AG04450 (cell line): Measurements from ENCODE around the gene NXPH1. TPM values are rescaled to one million over a fixed set of nuclear protein-coding genes. Genes with fewer than 3 reads are reported as not detected.

Experiments
- CTCF ChIA-PET: fragments of 300-600, 350-600 bp; formaldehyde crosslinking; extraction: SDS; loops from one replicate; lab custom pipeline; 2022; ENCODE audit warnings: antibody characterized with exemption, inconsistent platforms; lab: Charles Lee
- POLR2A ChIA-PET: fragments of 350-600 bp; formaldehyde crosslinking; extraction: SDS; loops from one replicate; lab custom pipeline; 2021; ENCODE audit warnings: antibody characterized with exemption, inconsistent platforms; lab: Yijun Ruan, JAX
- DNase-seq: peaks from one replicate; pipeline ENCODE4 v3.0.0-alpha.2; 2011; ENCODE audit warnings: low read depth, low spot score
- H3K27ac ChIP-seq: one replicate; pipeline ENCODE4 v1.5.1; 2012; ENCODE audit warnings: low read depth, low read length, control low read depth
- H3K27me3 ChIP-seq: one replicate; pipeline ENCODE4 v1.6.0; 2012; ENCODE audit warnings: low read length; ENCODE audit not compliant: control insufficient read depth, insufficient read depth
- H3K4me3 ChIP-seq: 2 replicates; pipeline ENCODE4 v1.5.1; 2011; ENCODE audit warnings: mild to moderate bottlenecking, low read depth, low read length, control low read depth
- H3K9me3 ChIP-seq: 2 replicates; pipeline ENCODE4 v1.5.1; 2012; ENCODE audit warnings: low read length; ENCODE audit not compliant: control insufficient read depth, insufficient read depth
- CTCF ChIP-seq: IDR thresholded peaks from 2 replicates; pipeline ENCODE4 v1.5.1; 2011; ENCODE audit warnings: low read depth, low read length, control low read depth, inconsistent platforms
- polyA plus RNA-seq: library from polyadenylated mRNA; depleted of rRNA; stranded (reverse); fragments of >200 nt; gene quantifications from 2 replicates; pipeline ENCODE4 v1.2.3, GENCODE V29; 2011

Gene NXPH1
- polyA plus RNA-seq, 1 experiment, result not detected

GRCh38 chr7:8389593-8390261, 43.7 kb upstream of the NXPH1 start:
- POLR2A ChIA-PET, result no interaction called here
- CTCF ChIA-PET, result no interaction called here
- Histone ChIP-seq H3K4me3 (no peak overlapping the region), H3K27ac (no peak overlapping the region), H3K9me3 (peaks cover 3% of the 10 kb centered on the region; the same call in 1 of the 2 replicates), H3K27me3 (no peaks in the 10 kb centered on the region)
- DNase-seq, result no peak
- TF ChIP-seq CTCF, result no peak

- ChIA-PET CTCF (no interaction called here), POLR2A (no interaction called here)
Observed at GRCh38 chr7:8390262-8390626, 43.2 kb upstream of the NXPH1 start.

GRCh38 chr7:8391353-8392062, 41.9 kb upstream of the NXPH1 start:
- POLR2A ChIA-PET, result no interaction called here
- H3K27me3 ChIP-seq, result no peaks in the 10 kb centered on the region
- H3K9me3 ChIP-seq, result peaks cover 3% of the 10 kb centered on the region; the same call in 1 of the 2 replicates
- CTCF ChIA-PET, result no interaction called here
- no peak overlapping the region for H3K4me3 ChIP-seq
- no peak overlapping the region for H3K27ac ChIP-seq
- DNase-seq, result no peak
- no peak for TF ChIP-seq CTCF

More at GRCh38 chr7:8390262-8390626, 43.2 kb upstream of the NXPH1 start:
- peaks cover 3% of the 10 kb centered on the region; the same call in 1 of the 2 replicates for H3K9me3 ChIP-seq
- DNase-seq, result no peak
- H3K4me3 ChIP-seq, result no peak overlapping the region
- no peaks in the 10 kb centered on the region for H3K27me3 ChIP-seq
- H3K27ac ChIP-seq, result no peak overlapping the region
- no peak for TF ChIP-seq CTCF

- H3K27me3 ChIP-seq, result no peaks in the 10 kb centered on the region
- DNase-seq, result no peak
- POLR2A ChIA-PET, result no interaction called here
- CTCF ChIA-PET, result no interaction called here
- no peak overlapping the region for H3K27ac ChIP-seq
- no peak for TF ChIP-seq CTCF
- H3K9me3 ChIP-seq, result no peaks in the 10 kb centered on the region; the same call in 1 of the 2 replicates
- H3K4me3 ChIP-seq, result no peak overlapping the region
Observed at GRCh38 chr7:8396294-8396693, 37.1 kb upstream of the NXPH1 start.

GRCh38 chr7:8408871-8409270, 24.5 kb upstream of the NXPH1 start:
- no peak overlapping the region for H3K27ac ChIP-seq
- CTCF ChIA-PET, result no interaction called here
- TF ChIP-seq CTCF, result no peak
- DNase-seq, result no peak
- peaks cover 9% of the 10 kb centered on the region for H3K9me3 ChIP-seq
- no peaks in the 10 kb centered on the region for H3K27me3 ChIP-seq
- POLR2A ChIA-PET, result no interaction called here
- H3K4me3 ChIP-seq, result no peak overlapping the region
